Activated CD4-positive, alpha-beta T cell treated with anti-CD3 and anti-CD28 coated beads, Interleukin-2, amount 50 U/mL, for 4 hours (primary cell): ENCODE measurements around the gene AIG1.
"Not testable (repeated sequence)": the region's sequence is repeated elsewhere in the genome, so short reads cannot be mapped to it uniquely, and the experiment has no call there.

Experiments used
- DNase-seq, 2 experiments: peaks; one replicate each; pipeline ENCODE4 v3.0.0-alpha.2; 2020

Gene AIG1

DNA sequence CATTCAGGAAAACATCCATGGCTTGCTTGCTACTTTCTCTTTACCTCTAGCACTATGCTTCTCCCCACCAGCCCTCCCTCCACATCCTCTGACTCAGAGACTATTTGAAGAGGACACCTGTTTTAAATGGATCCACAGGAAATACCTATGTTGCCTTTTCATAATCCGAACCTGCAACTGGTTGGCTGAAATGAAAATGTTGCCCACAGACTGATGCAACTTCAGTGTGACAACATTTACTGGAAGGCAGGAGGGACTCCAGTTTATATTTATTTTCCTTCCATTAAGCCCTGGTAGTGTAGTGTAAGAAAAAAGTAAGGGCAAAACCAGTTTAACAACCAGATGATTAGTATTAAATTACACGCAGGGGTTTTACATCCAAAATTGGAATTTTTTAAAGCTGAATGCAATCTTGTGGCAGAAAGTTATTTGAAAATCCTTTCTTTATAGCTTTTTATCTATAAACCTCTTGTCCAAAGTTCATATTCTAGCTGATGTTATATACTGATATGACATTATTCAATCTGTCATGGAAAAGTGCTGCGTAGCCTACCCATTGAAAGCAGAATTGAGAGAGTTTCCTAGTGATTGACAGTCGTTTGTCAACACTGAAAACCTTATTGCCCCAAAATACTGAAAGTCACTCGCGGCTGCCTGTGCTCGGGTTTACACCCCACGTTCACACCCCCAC is 881 bp upstream of the AIG1 start:
- DNase-seq: peak; percentile 13 to 29

- peak; percentile 60 to 62 for DNase-seq
These were observed 309 bp upstream of the AIG1 start for GRCh38 chr6:143060354-143060805.

- DNase-seq: no peak
These were observed 1.1 kb downstream of the AIG1 start for GRCh38 chr6:143061597-143062385.

GRCh38 chr6:143062551-143062950 is 1.9 kb downstream of the AIG1 start:
- DNase-seq: no peak

DNA sequence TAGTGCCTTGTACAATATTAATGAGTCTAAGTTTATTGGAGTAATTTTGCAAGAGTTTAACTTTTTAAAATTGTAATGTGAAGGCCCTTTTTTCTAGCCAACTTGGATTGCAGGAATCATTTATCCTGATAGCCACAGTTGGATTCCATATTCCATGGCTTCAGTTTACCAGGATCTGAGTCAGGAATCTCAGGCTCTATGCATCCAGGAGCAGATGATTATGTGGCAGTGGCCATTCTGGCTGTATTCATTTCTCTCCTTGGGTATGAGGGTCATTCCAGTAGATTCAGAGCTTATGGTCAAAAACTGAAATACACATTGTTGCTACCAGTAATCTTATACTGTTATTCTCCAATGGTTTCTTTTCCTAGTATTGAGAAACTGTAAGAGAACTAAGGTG is 2.9 kb downstream of the AIG1 start:
- DNase-seq: no peak

DNA sequence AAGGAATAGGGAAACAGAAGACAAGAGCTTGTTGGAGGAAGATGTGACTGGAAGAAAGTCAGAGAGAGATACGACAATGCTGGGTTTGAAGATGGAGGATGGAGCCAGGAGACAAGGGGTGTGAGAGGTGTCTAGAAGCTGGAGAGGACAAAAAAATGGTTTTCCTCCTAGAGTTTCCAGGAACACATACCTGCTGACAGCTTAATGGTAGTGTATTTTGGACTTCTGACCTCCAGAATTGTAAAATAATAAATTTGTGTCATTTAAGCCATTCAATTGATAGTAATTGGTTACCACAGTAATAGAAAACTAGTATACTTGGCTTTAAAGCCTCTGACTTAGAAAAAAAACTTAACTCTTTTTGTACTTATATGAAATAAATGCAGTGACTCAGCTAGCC is 3.6 kb downstream of the AIG1 start:
- no peak for DNase-seq

DNA sequence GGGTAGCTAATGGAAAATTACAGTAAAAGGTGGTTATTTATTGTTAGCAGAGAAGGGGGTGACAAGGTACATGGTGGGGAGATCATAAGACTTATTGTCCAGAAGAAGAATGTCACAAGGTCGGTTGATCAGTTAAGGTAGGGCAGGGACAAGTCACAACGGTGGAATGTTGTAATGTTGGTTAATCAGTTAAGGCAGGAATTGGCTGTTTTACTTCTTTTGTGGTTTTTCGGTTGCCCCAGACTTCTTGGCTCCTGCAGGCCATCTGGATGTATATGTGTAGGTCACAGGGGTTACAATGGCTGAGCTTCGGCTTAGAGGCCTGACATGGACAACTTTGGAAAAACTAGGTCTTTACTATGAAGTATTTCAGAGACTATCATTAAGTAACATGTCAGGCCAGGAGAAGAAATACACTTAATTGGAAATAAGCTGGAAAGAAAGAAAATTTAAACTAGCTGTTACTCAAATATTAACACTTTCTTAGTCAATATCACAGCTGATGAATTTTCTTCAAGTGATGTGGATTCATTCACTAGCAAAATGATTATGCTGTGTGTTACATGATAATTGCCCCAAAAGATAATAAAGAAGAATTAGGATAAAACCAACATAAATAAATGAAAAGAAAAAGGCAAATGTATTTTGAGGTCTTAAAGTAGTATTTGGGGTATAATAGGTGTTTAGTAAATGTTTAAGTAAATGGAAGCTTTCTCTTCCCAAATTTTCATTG is 4.4 kb downstream of the AIG1 start:
- DNase-seq: no peak

GRCh38 chr6:143068001-143068400 is 7.3 kb downstream of the AIG1 start:
- no peak for DNase-seq

GRCh38 chr6:143074101-143074500 is 13.4 kb downstream of the AIG1 start:
- DNase-seq: no peak

GRCh38 chr6:143074670-143075318 is 14.1 kb downstream of the AIG1 start:
- DNase-seq: no peak

DNA sequence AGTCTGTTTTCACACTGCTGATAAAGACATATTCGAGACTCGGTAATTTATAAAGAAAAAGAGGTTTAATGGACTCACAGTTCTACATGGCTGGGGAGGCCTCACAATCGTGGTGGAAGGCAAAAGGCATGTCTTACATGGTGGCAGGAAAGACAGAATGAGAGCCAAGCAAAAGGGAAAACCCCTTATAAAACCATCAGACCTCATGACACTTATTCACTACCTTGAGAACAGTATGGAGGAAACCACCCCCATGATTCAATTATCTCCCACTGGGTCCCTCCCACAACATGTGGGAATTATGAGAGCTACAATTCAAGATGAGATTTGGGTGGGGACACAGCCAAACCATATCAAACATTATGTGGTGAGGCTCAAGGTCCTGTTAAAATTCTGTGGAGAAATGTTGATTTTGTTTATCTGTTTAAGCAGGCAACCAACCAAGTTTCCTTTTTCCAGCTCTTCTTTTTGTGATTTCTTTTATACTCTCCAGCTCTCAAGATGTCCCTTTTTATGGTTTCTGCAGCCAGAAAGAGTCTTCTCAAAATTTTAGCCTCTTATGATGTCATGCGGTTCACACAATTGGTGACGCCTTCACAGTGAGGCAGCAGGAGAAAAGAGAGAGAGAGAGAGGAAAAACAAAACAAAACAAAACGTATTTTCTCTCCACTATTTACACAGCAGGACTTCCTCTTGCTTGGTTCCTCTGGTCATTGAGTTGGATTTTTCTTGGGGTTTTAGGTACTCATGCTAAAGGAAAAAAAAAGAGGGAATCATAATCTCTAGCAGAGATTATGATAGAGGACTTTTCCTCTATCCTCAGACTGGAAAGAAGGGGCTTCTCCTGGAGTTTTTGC is 18.0 kb downstream of the AIG1 start:
- DNase-seq: no peak

- DNase-seq: no peak
These were observed 18.6 kb downstream of the AIG1 start for GRCh38 chr6:143079325-143079640.

DNA sequence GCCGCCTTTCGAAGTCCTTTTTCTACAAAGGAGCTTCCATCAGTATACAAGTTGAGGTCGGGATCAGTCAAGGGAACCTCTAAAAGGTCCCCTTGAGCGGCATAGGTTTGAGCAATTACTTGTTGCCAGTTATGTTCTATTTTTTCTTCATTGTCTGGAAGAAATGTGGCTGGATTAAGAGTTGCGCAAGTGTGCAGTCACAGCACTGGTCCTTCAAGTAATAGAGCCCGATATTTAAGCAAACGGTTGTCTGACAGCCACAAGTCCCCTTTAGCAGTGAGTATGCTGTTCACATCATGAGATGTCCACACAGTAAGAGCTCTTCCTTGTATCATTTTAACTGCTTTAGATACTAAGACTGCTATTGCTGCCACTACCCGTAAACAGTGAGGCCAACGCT is 21.6 kb downstream of the AIG1 start:
- not testable (repeated sequence) for DNase-seq

DNA sequence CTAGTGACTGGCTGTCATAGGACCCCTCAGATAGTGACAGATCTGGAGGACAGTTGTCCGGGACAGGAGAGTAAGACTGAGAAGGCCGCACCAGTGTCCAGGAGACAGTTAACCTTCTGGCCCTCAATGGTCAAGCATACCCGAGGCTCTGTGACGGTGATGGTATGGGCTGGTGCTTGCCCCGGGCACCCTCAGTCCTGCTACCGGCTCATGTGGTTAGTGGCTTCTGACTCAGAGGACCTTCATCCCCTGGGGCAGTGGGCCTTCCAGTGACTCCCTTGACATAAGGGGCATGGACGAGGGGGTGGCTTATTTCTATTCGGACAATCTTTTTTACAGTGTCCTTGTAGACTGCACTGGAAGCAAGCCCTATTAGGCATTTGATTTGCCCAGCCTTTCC is 23.3 kb downstream of the AIG1 start:
- not testable (repeated sequence) for DNase-seq

DNA sequence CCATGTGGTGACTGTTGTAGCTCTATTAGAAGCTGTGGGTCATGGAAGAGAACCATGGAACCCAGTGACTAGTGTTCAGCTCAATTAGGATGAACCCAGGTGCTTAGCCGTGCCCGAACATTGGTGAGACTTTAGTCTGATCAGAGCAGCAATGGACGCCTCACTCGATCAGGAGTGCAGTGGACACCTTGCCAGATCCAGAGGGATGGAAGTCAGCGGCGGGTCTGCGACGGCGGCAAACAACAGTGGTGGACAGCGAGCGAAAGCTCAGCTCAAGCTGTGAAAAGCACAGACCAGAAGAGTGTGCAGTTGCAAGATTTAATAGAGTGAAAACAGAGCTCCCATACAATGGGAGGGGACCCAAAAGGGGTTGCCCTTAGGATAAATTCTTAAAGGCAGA is 26.6 kb downstream of the AIG1 start:
- not testable (repeated sequence) for DNase-seq

DNA sequence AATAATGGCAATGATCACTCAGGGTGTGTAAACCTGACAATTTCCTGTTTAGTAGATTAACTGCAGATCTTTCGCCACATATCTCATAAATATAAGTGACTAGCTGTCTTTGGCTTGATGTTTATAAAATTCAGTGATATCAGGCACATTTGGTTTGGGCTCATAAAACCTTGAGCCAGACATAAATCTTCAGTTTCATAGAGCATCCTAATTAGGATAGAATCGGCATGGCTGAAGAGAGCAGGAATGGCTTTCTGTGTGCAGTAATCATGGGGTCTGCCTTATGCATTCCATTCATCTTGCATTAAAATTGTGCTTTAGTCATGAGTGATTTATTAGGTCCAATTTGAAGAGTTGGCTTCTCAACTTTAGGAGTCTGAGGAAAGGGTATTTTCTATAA is 27.2 kb downstream of the AIG1 start:
- DNase-seq: no peak

DNA sequence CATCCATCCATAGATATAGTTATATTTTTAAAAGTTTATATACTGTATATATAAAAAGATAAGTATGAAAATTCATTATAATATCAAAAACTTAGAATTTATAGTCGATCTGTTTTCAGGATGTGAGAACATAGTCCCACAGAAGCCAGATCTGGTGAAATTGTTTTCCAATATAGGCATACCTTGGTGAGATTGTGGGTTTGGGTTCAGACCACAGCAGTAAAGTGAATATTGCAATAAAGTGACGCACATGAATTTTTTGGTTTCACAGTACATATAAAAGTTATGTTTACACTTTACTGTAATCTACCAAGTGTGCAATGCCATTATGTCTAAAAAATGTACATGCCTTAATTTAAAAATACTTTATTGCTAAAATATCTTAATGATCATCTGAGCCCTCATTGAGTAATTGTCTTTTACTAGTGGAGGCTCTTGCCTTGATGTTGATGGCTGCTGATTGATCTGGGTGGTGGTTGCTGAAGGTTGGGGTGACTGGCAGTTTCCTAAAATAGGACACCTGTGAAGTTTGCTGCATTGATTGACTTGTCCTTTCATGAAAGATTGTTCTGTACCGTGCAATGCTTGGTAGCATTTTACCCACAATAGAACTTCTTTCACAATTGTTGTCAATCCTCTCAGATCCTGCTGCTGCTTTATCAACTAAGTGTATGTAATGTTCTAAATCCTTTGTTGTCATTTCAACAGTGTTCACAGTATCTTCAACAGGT is 29.8 kb downstream of the AIG1 start:
- DNase-seq: no peak

DNA sequence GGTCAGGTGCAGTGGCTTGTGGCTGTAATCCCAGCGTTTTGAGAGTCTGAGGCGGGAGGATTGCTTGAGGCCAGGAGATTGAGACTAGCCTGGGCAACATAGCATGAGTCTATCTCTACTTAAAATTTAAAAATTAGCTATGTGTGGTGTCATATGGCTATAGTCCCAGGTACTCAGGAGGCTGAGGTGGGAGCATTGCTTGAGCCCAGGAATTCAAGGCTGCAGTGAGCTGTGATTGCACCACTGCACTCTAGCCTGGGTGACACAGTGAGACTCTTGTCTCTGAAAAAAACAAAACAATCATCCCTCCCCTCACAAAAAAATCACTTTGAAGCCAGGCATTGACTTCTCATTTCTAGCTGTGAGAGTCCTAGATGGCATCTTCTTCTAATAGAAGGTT is 32.1 kb downstream of the AIG1 start:
- no peak for DNase-seq

DNA sequence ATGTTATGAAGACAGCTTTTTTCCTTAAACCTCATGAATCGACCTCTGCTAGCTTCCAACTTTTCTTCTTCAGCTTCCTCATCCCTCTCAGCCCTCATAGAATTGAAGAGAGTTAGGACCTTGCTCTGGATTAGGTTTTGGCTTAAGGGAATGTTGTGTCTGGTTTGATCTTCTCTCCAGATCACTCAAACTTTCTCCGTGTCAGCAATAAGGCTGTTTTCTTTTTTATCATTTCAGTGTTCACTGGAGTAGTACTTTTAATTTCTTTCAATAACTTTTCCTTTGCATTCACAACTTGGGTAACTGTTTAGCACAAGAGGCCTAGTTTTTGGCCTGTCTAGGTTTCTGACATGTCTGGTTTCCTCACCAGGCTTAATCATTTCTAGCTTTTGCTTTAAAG is 32.6 kb downstream of the AIG1 start:
- no peak for DNase-seq

DNA sequence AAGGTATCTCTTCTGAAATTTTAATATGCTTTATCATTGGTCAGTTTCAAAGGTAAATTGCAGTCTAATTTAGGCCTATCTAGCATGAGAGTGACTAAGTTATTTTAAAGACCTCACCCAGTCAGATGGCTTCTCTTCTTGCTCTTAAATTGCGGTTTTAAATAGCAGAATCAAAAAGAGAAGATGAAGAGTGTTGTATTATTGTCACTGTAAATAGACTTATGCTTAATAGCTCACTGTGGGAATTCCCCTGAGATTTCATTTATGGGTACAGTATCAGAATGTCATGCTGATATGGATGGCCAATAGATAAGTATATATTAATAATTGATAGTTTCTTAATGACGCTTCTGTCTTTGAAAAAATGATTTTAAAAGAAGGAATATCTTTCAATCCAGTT is 35.7 kb downstream of the AIG1 start:
- DNase-seq: no peak

GRCh38 chr6:143097224-143097795 is 36.6 kb downstream of the AIG1 start:
- no peak for DNase-seq
